ENCODE results near the gene CEP97. TPM values are rescaled to one million over a fixed set of nuclear protein-coding genes. Genes with fewer than 3 reads are reported as not detected.
A peak's percentile ranks its signal among the peaks of the same experiment; 100 is the strongest.

CEP97 gene
- total and polyA plus RNA-seq, 2 donors (not counting 1 experiment from before 2014, with no cell fraction given), result 2.1 to 15.4 TPM

GRCh38 chr3:101695779-101696372 lies 28.5 kb upstream of the CEP97 start:
- no peak overlapping the region for H3K27ac ChIP-seq (ENCODE audit: low read length in 2 of 2)
- H3K79me2 ChIP-seq (ENCODE audit: control insufficient read depth, insufficient read depth, low read length), result no peaks in the 10 kb centered on the region
- Mint-ChIP-seq H3K4me1 (peaks cover 4% of the 10 kb centered on the region), H3K27me3 (no peaks in the 10 kb centered on the region), H3K9me3 (ENCODE audit: insufficient read depth) (no peaks in the 10 kb centered on the region), H3K4me3 (no peak overlapping the region), H3K27ac (no peak overlapping the region)
- ATAC-seq (ENCODE audit: low read depth) (no peak), DNase-seq (peak; percentile 76)
- H3K4me2 ChIP-seq (replicated peaks; ENCODE audit: low read depth, low read length, poor library complexity, severe bottlenecking), result no peak overlapping the region
- TF ChIP-seq EZH2 (IDR thresholded peaks at IDR 0.05; ENCODE audit: borderline replicate concordance, insufficient read depth, low read depth, low read length, poor library complexity, severe bottlenecking) (no peak), CTCF (IDR thresholded peaks at IDR 0.05) (peak; percentile 86)
- H3K36me3 ChIP-seq (replicated peaks in 1 of 2; ENCODE audit: control extremely low read depth in 1 of 2, control insufficient read depth in 1 of 2, extremely low read depth in 1 of 2, insufficient read depth in 2 of 2, low read length in 1 of 2), result no peaks in the 10 kb centered on the region
- no peak overlapping the region for H2AFZ ChIP-seq (ENCODE audit: insufficient read depth, low read depth, low read length, poor library complexity, severe bottlenecking)
- H3K9ac ChIP-seq (ENCODE audit: low read length), result no peak overlapping the region
- ChIA-PET POLR2A (no interaction called here), CTCF (interaction anchor here (0.6 to 2.5 kb wide), 6 partner anchors 10 to 1606 kb away, joined by 3 to 12 read pairs (median 4); partner anchors contain the start of gene RPL24)
- H3K27me3 ChIP-seq (replicated peaks in 1 of 4; ENCODE audit: control extremely low read depth in 1 of 4, control insufficient read depth in 3 of 4, insufficient read depth in 4 of 4, low read length in 3 of 4), result no peaks in the 10 kb centered on the region
- H3K9me3 ChIP-seq (ENCODE audit: control extremely low read depth in 1 of 3, control insufficient read depth in 2 of 3, insufficient read depth in 1 of 3, low read length in 2 of 3), result no peaks in the 10 kb centered on the region
- H4K20me1 ChIP-seq (ENCODE audit: control insufficient read depth, insufficient read depth, low read length, poor library complexity, severe bottlenecking), result no peaks in the 10 kb centered on the region
- H3K4me3 ChIP-seq (ENCODE audit: control extremely low read depth in 1 of 5, extremely low read depth in 1 of 5, insufficient read depth in 1 of 5, low read depth in 2 of 5, low read length in 4 of 5), result no peak overlapping the region
- intact Hi-C loops (cut with micrococcal nuclease), result loop anchor here (1.0 to 2.0 kb wide), 2 partner anchors 83 to 107 kb away; partner anchors contain the start of gene NXPE3
- WGBS (ENCODE audit: insufficient coverage), result 3% methylated on average over 3 of the region's 10 CpGs
- H3K4me1 ChIP-seq (ENCODE audit: control insufficient read depth in 2 of 2, insufficient read depth in 2 of 2, low read length in 2 of 2), result no peaks in the 10 kb centered on the region

All from B cell (primary cell).